Loucy (cell line): ENCODE measurements around the gene HSPA12B.

Source experiments
- EZH2phosphoT487 ChIP-seq: fragments of 200-600 bp; IDR thresholded peaks from 2 replicates; pipeline ENCODE4 v1.6.1; 2018; ENCODE audit warnings: antibody characterized with exemption, mild to moderate bottlenecking, moderate library complexity, borderline replicate concordance
- TF ChIP-seq, protein P1 (sequence below): fragments of 200-600 bp; sonication (generic); conservative IDR thresholded peaks from 2 replicates; pipeline ENCODE4 v1.5.1; 2014; ENCODE audit warnings: mild to moderate bottlenecking, antibody characterized with exemption, low read length

DNA sequence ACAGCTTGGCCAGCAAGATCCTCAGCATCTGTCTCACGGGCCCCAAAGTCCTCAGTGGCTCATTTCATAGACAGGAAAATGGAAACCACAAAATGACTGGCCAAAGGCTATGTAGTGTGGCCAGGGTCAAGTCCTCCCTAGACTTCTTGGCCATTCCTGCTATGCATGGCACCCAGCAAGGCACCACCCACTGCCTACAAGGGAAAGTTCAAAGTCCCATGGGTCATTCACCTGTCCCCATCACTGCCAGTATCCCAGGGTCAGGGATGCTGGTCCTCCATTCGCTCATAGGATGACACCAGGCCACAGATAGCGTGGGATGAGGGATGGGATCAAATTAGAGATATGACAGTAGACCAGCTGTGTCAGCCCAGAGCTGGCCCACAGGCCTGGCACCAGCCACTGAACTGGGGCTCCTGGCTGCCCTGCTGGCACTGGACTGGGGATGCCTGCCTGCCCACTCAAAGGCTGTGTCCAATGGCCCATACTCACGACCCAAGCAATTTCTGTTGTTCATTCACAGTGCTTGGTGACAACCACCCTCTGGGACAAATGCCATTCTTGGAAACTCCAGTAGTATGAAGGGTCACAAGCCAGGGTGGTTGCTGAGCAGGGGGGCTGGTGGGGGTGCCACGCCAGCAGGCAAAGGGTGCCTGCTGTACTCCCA is 23.5 kb downstream of the HSPA12B start:
- TF ChIP-seq, protein P1, sequence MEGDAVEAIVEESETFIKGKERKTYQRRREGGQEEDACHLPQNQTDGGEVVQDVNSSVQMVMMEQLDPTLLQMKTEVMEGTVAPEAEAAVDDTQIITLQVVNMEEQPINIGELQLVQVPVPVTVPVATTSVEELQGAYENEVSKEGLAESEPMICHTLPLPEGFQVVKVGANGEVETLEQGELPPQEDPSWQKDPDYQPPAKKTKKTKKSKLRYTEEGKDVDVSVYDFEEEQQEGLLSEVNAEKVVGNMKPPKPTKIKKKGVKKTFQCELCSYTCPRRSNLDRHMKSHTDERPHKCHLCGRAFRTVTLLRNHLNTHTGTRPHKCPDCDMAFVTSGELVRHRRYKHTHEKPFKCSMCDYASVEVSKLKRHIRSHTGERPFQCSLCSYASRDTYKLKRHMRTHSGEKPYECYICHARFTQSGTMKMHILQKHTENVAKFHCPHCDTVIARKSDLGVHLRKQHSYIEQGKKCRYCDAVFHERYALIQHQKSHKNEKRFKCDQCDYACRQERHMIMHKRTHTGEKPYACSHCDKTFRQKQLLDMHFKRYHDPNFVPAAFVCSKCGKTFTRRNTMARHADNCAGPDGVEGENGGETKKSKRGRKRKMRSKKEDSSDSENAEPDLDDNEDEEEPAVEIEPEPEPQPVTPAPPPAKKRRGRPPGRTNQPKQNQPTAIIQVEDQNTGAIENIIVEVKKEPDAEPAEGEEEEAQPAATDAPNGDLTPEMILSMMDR = no peak
- no peak for TF ChIP-seq EZH2phosphoT487
